Measurements from ENCODE around the gene IRS2.

GRCh38 chr13:109722068-109722467 lies 64.3 kb downstream of the IRS2 start:
- no peak for TF ChIP-seq CTCF (conservative IDR thresholded peaks at IDR 0.05 in 1 of 2, IDR thresholded peaks at IDR 0.05 in 1 of 2; ENCODE audit: low read depth in 1 of 2, low read length in 2 of 2)
- TF ChIP-seq EZH2 (IDR thresholded peaks at IDR 0.05; ENCODE audit: low read length, missing control alignments) = no peak

All from fibroblast of lung (primary cell).